GM12874 (cell line): ENCODE data around the gene BEAN1.

ENCODE experiments used
- TF ChIP-seq, protein P1 (sequence below): IDR thresholded peaks from 2 replicates; pipeline ENCODE4 v1.5.1; 2011; ENCODE audit warnings: low read depth, mild to moderate bottlenecking, control low read depth, low read length, moderate library complexity; ENCODE audit not compliant: insufficient read depth

BEAN1 gene

DNA sequence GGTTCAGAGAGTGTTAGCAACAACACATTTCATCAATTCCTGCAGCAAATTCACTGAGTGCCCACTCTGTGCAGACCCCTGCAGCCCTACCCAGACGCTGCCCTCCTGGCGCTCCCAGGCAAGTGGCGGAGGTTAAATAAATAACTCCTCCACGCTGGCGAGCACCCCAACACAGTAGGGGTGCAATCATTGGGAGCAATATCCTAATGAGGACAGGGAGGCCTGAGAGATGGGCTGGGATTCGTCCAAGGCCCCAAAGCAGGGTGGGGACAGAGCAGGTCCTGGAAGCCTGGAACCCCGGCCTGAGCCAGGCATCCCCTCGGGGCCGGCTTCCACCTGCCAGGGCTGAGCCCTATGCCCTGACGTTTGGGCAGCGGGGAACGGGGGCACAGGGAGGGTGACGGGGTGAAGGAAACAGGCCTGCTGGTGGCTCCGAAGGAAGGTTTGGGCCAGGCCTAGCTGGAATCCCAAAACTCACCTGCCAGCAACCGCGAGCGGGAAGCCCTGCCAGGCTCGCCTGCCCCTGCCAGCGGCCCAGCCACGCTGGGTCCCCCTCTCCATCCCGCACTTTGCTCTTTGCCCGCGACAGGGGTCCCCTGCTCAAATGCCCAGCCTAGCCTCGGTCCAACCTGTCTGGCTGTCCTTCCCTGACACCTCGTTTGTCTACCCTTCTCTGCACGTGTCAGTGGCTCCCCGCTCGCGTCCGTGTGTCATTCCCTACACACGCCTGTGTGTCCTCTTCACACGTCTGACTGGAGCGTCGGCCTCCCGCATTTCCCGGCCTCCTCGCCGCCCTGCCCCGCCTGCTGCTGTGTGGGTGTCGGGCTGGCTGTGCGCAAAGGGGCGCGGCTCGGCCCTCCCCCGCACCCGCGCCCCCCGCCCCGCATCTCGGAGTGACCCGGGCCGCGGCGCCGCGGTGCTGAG is 721 bp upstream of the BEAN1 start:
- TF ChIP-seq, protein P1, sequence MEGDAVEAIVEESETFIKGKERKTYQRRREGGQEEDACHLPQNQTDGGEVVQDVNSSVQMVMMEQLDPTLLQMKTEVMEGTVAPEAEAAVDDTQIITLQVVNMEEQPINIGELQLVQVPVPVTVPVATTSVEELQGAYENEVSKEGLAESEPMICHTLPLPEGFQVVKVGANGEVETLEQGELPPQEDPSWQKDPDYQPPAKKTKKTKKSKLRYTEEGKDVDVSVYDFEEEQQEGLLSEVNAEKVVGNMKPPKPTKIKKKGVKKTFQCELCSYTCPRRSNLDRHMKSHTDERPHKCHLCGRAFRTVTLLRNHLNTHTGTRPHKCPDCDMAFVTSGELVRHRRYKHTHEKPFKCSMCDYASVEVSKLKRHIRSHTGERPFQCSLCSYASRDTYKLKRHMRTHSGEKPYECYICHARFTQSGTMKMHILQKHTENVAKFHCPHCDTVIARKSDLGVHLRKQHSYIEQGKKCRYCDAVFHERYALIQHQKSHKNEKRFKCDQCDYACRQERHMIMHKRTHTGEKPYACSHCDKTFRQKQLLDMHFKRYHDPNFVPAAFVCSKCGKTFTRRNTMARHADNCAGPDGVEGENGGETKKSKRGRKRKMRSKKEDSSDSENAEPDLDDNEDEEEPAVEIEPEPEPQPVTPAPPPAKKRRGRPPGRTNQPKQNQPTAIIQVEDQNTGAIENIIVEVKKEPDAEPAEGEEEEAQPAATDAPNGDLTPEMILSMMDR = no peak

- TF ChIP-seq, protein P1 = no peak
These were observed 981 bp downstream of the BEAN1 start for GRCh38 chr16:66427871-66428681.

DNA sequence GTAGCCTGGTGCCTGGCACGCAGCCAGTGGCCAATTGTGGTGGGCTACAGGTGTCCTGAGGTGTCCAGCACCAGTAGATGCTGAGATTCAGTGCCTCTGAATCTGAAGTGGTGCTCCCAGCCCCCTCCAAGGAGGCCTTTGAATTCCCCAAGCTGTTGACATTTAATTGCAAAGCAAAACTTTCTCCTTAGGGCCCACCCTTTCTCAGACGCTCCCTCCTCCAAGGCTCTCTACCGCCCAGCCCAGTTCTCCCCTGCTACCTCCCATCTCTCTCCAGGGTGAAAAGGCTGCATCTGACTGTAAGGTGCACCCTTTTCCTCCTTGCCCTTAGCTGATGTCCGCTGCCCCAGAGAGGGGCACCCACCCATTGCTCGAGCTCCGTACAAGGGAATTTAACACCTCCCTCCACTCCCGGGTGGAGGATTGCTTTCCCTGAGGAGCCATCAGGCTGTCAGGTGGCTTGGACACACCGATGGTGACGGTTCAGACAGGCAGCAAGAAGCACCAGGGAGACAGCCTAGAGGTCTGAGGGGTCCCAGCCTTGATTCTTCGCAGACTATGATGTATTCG is 1.7 kb downstream of the BEAN1 start:
- TF ChIP-seq, protein P1 = no peak

DNA sequence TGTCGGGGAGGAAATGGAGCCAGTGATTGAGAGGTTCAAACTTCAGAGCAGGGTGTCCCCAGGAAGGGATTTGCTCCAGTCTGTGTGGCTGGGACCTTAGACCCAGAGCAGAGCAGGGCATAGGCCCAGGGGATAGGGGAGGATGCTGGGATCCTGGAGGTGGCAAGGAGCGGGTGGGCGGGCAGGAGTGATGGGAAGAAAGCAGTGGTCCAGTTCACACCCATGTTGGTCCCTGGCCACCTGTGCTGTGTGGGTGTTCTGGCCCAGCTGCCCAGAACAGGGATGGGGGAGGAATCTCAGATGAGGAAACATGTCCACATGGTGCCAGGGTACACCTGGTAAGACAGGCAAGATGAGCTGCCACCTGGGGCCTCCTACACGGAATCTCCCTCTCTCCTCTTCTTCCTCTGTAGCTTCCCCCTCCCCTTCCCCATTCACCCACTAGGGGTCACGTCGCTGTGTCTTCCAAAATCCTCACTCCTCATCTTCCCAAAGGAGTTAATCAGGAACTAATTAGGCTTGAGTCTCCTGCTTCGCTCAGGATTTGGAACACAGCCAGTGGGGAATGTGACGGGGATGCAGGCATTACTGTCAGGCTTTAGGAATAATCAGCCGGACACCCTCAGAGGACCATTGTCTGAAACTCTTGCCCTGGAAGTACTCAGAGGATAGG is 2.3 kb downstream of the BEAN1 start:
- TF ChIP-seq, protein P1 = no peak

GRCh38 chr16:66430214-66430613 is 3.1 kb downstream of the BEAN1 start:
- TF ChIP-seq, protein P1 = no peak

DNA sequence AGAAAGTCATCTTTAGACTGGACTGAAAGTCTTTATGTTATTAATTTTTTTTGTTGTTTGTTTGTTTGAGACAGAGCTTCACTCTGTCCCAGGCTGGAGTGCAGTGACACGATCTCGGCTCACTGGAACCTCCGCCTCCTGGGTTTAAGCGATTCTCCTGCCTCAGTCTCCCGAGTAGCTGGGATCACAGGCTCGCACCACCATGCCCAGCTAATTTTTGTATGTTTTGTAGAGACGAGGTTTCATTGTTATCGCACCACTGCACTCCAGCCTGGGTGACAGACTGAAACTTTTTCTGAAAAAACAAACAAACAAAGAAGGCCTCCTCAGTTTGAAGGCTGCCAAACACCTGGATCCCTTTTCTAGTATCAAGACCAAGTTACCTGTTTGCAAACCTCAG is 4.7 kb downstream of the BEAN1 start:
- TF ChIP-seq, protein P1 = no peak
